ENCODE measurements around the gene PARD3. TPM values are rescaled to one million over a fixed set of nuclear protein-coding genes. Genes with fewer than 3 reads are reported as not detected.

PARD3 gene
- total RNA-seq, 4 donors from 2014 or later = 115 to 226 (median 141) TPM

DNA sequence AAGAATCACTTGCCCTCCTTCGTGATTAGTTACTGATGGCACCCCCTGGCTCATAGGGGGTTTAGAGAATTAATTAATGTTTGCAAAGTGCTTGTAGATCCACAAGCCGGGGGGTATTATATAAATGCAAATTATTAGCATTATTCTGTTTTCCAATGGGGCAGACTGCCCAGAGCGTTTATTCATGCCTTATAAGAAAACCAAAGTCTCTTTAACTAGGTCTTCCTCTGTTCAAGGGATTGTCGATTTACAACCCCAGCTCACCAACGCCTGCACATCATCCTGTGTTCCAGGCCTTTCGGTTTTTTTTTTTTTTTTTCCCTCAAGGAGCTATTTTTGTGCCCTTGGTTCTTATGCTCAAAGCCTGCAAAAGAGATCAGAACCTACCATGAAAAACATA lies 630.7 kb downstream of the PARD3 start:
- Histone ChIP-seq H3K27ac (no peak overlapping the region), H3K9me3 (no peaks in the 10 kb centered on the region), H3K27me3 (no peaks in the 10 kb centered on the region), H3K4me1 (peaks cover 14% of the 10 kb centered on the region), H3K36me3 (no peaks in the 10 kb centered on the region), H3K4me3 (no peak overlapping the region)
- DNase-seq (ENCODE audit: low spot score in 2 of 2) = no peak
- no peak for TF ChIP-seq POLR2AphosphoS5 (IDR thresholded peaks at IDR 0.05)
- no peak for TF ChIP-seq EP300 (IDR thresholded peaks at IDR 0.05)
- no peak for TF ChIP-seq CTCF (IDR thresholded peaks at IDR 0.05)
- no peak for TF ChIP-seq POLR2A (IDR thresholded peaks at IDR 0.05)
- 76% methylated on average over 6 of the region's 6 CpGs for WGBS

- DNase-seq (ENCODE audit: low spot score in 2 of 2) = no peak
- Histone ChIP-seq H3K27me3 (no peaks in the 10 kb centered on the region), H3K4me3 (no peak overlapping the region), H3K36me3 (no peaks in the 10 kb centered on the region), H3K4me1 (peaks cover 14% of the 10 kb centered on the region), H3K9me3 (no peaks in the 10 kb centered on the region), H3K27ac (no peak overlapping the region)
- 92% methylated on average over 15 of the region's 15 CpGs for WGBS
- TF ChIP-seq POLR2A (IDR thresholded peaks at IDR 0.05) (no peak), EP300 (IDR thresholded peaks at IDR 0.05) (no peak), POLR2AphosphoS5 (IDR thresholded peaks at IDR 0.05) (no peak)
Observed at GRCh38 chr10:34183016-34183796, 631.9 kb downstream of the PARD3 start.

DNA sequence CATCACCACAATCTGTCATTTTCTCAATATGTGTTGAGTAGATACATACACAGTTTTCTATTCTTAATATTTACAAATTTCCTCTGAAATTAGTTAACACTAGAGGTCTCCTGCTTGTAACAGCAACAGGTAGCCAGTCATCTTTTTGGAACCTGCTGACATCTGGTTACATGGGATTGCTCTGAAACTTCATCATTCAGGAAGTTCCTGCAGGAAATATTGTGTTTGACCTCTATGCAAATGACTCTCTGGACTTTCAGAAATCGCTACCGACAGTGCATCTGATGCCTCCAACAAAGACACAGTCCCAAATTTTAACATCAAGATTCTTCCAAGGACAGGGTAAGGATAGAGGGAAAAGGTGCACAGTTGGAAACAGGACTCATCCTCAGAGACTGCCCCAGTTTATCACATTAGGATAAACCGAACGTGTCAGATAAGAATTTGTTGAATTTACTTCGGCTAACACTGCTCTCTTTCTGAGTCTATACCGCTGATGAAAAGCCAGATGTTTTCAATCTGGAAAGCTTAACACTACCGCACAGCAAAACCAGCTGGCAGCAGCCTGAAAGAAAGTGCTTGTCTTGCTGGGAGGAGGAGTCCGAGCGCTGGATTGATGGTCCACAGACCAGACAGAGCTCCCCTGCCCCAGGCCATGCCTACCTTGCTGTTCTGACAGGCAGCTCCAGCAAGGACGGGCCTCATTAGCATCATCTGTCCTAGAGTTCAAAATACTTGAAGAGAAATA lies 633.4 kb downstream of the PARD3 start:
- H3K9me3 ChIP-seq = no peaks in the 10 kb centered on the region
- TF ChIP-seq CTCF (IDR thresholded peaks at IDR 0.05) (no peak), POLR2A (IDR thresholded peaks at IDR 0.05) (no peak), EP300 (IDR thresholded peaks at IDR 0.05) (no peak), POLR2AphosphoS5 (IDR thresholded peaks at IDR 0.05) (no peak)
- no peak overlapping the region for H3K27ac ChIP-seq
- no peaks in the 10 kb centered on the region for H3K27me3 ChIP-seq
- H3K36me3 ChIP-seq = no peaks in the 10 kb centered on the region
- H3K4me3 ChIP-seq = no peak overlapping the region
- 30% methylated on average over 10 of the region's 10 CpGs for WGBS
- H3K4me1 ChIP-seq = peaks cover 14% of the 10 kb centered on the region
- DNase-seq (ENCODE audit: low spot score in 2 of 2) = no peak

- Histone ChIP-seq H3K27ac (no peak overlapping the region), H3K9me3 (no peaks in the 10 kb centered on the region), H3K4me3 (no peak overlapping the region), H3K4me1 (peaks cover 14% of the 10 kb centered on the region), H3K27me3 (no peaks in the 10 kb centered on the region), H3K36me3 (no peaks in the 10 kb centered on the region)
- no peak for DNase-seq (ENCODE audit: low spot score in 2 of 2)
- 95% methylated on average over 2 of the region's 2 CpGs for WGBS
- TF ChIP-seq POLR2A (IDR thresholded peaks at IDR 0.05) (no peak), POLR2AphosphoS5 (IDR thresholded peaks at IDR 0.05) (no peak), CTCF (IDR thresholded peaks at IDR 0.05) (no peak), EP300 (IDR thresholded peaks at IDR 0.05) (no peak)
Observed at GRCh38 chr10:34180749-34181148, 634.3 kb downstream of the PARD3 start.

DNA sequence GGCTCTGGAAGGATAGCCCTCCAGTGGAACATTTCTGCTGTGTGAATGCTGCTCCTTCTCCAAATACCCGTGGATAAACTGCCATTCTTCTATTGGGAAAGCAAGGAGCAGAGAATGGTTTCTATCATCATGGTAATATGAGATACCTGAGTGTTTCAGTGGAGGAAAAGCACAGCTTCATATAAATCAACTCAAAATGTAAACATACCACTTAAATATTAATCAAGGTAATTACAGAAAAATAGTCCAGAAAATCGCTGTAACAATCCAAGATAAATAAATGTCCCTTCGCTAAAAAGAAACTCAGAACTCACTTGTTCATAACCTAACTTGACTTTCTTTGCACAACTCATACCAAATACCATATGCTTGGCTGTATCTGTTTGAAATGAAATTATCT lies 635.8 kb downstream of the PARD3 start:
- TF ChIP-seq POLR2A (IDR thresholded peaks at IDR 0.05) (no peak), CTCF (IDR thresholded peaks at IDR 0.05) (no peak), EP300 (IDR thresholded peaks at IDR 0.05) (no peak), POLR2AphosphoS5 (IDR thresholded peaks at IDR 0.05) (no peak)
- Histone ChIP-seq H3K9me3 (no peaks in the 10 kb centered on the region), H3K4me1 (peaks cover 8% of the 10 kb centered on the region), H3K36me3 (no peaks in the 10 kb centered on the region), H3K27ac (no peak overlapping the region), H3K27me3 (no peaks in the 10 kb centered on the region), H3K4me3 (no peak overlapping the region)
- 87% methylated on average over 3 of the region's 3 CpGs for WGBS
- DNase-seq (ENCODE audit: low spot score in 2 of 2) = no peak
